GM12874 (cell line): ENCODE measurements around the gene PLAAT3.

Experiments
- TF ChIP-seq, protein P1 (sequence below): IDR thresholded peaks from 2 replicates; pipeline ENCODE4 v1.5.1; 2011; ENCODE audit warnings: low read depth, mild to moderate bottlenecking, control low read depth, low read length, moderate library complexity; ENCODE audit not compliant: insufficient read depth

PLAAT3 gene

DNA sequence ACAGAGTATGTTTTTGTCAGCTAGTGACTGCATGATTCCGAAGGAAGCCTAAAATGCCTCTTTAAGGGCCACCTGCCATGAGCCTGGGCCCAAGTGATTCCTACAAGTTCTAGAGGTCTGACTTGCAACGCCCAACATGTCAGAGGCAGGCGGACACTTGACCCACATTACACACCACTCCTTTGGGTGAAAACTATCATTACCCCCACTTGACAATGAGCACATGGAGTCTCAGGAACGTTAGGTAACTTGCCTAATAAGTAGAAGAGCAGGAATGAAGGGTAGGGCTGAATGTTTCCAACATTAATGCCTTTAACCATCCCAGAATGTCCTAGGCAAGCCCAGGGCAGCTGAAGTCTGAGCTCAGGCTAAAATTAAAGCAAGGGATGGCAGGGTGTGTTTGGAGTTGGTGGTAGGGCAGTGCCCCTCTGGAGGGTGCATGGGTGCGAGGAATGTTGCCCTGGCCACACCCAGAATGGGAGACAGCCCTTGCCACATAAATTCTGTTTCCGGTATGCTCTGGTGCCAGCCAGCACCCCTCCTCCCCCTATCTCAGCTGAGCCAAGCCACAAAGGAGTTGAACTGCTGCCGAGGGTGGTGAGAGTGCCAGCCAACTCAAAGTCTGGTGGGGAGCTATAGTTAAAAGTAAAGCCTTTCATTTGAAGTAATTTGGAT is 53.6 kb downstream of the PLAAT3 start:
- TF ChIP-seq, protein P1, sequence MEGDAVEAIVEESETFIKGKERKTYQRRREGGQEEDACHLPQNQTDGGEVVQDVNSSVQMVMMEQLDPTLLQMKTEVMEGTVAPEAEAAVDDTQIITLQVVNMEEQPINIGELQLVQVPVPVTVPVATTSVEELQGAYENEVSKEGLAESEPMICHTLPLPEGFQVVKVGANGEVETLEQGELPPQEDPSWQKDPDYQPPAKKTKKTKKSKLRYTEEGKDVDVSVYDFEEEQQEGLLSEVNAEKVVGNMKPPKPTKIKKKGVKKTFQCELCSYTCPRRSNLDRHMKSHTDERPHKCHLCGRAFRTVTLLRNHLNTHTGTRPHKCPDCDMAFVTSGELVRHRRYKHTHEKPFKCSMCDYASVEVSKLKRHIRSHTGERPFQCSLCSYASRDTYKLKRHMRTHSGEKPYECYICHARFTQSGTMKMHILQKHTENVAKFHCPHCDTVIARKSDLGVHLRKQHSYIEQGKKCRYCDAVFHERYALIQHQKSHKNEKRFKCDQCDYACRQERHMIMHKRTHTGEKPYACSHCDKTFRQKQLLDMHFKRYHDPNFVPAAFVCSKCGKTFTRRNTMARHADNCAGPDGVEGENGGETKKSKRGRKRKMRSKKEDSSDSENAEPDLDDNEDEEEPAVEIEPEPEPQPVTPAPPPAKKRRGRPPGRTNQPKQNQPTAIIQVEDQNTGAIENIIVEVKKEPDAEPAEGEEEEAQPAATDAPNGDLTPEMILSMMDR: no peak

DNA sequence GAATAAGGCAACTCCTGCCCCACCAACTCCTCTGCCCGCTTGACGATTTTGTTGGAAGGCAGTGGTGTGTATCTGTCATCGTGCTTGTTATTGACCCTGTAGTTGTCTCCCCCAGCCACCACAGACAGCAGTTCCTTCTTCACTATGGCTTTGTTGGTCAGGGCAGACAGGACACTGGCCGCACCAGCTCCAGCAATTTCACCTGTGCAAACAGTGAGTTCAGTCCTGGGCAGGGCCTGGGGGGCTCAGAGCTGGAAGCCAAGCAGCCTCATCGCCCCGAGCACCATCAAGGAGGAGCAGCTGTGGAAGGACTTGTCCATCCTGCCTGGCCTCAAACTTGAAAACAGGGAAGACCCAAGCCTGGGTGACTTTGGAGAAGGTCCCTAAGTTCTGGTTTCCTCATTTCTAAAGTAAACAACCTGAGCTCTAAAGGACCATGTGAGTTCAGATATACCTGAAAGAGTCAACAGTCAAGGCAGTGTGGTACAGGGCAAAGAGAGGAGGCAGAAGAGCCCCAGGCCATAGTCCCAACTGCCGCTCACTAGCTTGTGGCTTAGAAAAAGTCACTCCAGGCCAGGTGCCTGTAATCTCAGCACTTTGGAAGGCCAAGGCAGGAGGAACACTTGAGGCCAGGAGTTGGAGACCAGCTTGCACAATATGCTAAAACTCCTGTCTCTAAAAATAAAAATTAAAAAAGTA is 55.6 kb downstream of the PLAAT3 start:
- TF ChIP-seq, protein P1: no peak

DNA sequence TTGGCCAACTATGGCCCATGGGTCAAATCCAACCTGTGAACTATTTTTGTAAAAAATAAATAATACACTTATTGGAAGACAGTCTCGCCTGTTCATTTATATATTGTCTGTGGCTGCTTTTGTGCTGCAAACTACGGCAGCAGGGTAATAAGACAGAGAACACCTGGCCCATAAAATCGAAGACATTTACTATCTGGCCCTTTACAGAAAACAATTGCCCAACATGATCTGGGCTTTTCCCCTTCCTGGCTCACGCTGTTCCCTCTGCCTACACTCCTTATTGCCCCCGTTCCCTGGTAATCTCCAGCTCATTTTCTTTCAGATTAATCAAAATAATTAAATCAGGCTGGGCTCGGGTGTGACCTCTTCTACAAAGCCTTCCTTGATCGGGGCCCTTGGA is 56.7 kb downstream of the PLAAT3 start:
- TF ChIP-seq, protein P1: no peak

DNA sequence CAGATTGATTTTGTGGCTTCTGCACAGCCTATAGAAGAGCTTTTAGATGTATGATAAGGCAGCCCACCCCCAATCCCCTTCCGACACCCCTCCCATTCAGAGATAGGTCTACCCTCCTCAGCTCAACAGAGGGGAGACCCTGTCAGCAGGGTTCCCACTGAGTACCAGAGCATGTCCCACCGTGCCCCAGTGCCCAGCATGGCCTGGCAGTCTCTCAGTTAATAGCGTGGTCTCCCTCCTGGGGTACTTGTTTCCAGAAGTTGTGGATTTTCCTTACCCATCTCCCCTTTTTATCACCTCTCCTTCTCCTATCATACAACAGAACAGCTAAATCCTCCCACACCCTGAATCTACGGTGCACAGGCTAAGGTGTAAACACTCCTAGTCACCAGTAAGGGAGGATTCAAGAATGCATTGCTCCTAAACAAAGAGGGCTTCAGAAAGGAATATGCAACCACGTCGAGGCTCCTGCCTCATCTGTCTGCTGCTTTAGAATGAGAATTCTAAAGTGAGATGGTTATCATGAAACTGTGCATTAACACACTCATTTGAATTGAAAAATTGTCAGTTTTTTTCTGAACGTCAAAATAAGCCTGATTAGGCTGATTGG is 57.7 kb downstream of the PLAAT3 start:
- TF ChIP-seq, protein P1: no peak

DNA sequence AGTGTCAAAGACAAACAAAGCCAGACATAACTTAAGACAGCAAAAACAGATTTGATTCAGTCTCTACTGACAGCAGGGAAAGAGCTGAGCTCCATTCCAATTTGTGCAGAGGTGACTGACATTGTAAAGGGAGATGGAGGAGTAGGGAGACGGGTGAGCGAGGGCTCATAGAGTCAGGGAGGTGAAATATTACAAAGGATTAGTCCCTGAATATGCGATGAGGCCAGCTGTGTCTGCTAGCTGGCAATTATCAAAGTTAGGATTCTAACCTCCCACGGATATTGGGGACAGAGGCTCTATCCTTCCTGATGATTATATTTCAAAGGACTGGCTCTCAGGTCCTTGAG is 59.4 kb downstream of the PLAAT3 start:
- TF ChIP-seq, protein P1: no peak

DNA sequence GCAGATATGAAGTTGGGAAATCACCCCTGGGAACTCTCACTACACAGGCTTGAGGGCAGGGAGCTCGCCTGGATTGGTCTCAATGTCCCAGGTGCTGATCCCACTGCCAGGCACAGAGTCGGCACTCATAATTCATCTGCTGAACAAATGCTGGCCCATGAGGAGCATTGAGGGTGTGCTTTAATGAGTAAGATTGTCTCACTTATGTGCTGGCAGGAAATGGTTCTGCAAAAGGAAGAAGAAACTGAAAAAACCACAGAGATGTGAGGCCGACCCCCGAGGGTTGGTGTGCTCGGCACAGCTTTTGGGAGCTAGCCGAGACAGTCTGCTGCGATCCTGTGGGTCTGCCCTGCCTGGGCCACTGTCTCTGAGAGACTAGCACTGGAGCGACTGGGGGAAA is 60.5 kb downstream of the PLAAT3 start:
- TF ChIP-seq, protein P1: no peak

DNA sequence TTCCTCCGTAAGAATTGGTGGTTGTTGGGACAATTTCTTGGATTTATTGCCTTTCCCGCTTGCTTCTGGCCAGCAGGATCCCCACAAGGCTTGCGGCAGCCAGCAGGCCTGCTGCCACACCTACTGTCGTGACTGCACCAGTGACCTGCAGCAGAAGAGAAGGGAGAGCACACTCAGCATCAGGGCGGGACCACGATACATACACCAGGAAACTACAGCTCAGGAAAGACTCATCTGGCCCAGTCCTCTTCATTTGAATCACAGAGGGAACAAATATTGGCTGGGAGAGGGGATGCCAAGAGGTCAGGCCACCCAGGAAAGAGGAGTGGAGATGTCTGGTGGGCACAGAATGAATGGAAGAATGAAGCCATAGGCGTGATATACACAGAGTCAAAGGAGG is 61.3 kb downstream of the PLAAT3 start:
- TF ChIP-seq, protein P1: no peak
